GM21423 (cell line): ENCODE data around the gene BNC2.

Experiments
- ATAC-seq: cut with Tn5 transposase; IDR thresholded peaks from one replicate; pipeline ENCODE4 v1.9.1; 2021; ENCODE audit warnings: mild to moderate bottlenecking, moderate library complexity; ENCODE audit not compliant: unreplicated experiment

The BNC2 gene

GRCh38 chr9:16763946-16764345 is 106.5 kb downstream of the BNC2 start:
- ATAC-seq = no peak

DNA sequence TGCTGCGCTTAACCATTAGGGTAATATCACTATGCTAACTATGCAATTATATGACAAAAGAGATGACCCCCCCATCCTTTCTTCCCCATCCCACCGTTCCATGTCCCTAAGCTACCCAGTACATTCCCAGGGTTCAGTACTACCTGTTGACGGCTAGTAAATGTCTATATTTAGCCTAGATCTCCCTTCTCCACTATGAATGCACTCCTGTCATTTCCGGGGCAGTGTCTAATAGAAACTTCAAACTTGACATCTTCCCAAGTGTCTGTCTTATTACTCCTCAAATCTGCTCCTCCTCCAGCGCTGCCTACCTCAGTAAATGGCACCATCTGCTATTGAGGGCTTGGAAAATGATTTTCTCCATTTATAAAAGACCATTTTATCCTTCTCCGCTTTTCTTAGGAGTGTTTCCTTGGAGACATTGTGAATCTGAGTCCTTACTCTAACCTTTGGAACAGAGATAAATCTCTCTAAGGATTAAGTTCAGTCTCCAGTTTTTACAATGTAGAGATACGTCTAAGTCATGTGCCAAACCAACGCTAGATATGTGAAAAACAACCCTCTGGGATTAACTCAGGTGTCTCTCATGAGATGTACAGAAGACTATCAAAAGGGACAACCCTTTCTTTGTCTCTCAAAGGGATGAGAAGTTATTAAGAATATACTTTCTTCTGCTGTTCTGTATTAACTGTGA is 114.9 kb downstream of the BNC2 start:
- ATAC-seq = no peak

- ATAC-seq = no peak
Observed at GRCh38 chr9:16754662-16755061, 115.8 kb downstream of the BNC2 start.

- no peak for ATAC-seq
Observed at GRCh38 chr9:16753256-16753655, 117.2 kb downstream of the BNC2 start.

- ATAC-seq = no peak
Observed at GRCh38 chr9:16752601-16753000, 117.9 kb downstream of the BNC2 start.

DNA sequence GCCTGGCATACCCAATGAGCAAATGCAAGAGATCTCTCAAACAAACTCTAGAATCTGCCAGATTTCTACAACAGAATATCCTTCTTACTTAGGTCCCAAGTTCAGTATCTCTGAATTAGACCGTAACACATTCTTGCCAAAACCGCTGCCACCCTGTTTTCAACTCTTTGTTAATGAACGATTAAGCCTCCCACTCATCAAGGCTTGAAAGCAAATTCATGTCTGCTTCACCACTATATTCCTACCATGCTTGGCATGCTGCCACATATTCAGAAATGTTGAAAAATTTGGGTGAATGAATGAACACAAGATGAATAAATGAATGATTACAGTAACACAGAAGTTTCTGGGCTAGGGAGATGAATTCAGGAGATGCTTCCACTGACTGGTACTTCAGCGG is 119.9 kb downstream of the BNC2 start:
- no peak for ATAC-seq

DNA sequence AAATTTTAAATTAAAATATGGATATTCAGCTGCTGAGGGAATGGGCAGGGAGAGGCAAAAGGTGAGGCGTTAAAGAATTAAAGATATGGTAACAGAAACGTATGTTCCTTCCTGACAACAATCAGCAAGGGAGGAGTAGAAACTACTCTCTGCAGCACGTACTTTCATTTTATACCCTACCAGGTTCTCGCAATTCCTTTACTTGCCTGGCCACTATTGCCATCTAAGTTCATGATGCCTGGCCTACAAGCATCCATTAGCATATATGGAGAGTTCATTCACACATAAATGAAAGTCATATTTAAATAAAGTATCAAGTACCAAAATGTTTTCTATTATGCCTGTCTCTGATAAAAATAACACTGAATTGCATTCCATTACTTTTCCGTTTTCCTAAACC is 125.1 kb downstream of the BNC2 start:
- ATAC-seq = no peak

DNA sequence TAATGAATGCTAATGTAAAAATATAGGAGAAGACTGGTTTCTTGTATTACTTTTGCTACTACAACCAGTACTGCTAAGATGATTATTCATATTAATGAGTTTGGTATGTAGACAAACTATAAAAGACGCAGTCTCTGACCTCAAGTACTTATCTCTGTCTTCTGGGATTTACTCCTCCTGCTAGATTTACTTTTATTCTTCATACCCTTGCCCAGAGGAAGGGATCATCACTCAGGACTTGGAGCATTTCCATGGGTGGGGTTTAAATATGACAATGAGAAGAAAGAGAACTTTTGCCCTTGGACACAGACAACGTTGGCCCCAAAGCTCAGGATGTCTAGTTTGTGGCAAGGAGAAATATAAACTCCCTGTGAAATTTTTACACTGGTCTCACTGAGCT is 126.1 kb downstream of the BNC2 start:
- ATAC-seq = no peak

DNA sequence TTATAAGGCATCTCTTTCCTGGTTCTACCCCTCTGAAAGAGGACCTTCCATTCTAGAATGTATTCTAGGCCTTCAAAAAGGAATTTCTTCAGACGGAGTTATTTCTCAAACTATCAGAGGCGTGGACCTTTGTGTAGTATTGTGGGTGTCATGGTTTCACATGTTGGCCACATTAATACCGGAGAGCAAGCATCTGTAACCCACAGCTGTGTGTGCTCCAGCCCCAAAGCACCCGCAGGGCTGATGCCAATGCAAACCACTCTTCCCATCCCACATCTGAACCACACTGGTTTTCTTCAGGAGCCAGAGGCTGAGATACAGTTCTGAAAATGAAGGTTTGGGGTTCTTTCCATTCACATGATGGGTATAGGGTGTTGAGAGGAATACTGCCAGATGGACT is 127.1 kb downstream of the BNC2 start:
- ATAC-seq = no peak

DNA sequence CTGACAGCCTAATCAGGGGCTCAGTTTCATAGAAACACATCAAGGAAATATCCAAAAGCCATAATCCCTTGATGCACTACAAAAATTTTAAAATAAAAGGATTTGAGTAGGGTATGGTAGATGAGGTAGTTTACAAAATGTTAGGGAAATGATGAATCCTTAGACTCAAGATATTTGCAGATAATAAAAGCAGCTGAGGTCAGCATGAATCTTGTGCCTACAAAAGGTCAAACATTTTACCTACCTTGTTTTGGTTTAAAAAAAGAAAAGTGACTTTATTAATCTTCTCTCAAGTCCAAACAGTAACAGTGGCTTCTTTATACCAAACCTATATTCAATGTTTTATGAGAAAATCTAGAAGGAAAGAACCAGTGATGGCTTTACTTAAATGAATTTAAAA is 135.5 kb downstream of the BNC2 start:
- ATAC-seq = no peak

DNA sequence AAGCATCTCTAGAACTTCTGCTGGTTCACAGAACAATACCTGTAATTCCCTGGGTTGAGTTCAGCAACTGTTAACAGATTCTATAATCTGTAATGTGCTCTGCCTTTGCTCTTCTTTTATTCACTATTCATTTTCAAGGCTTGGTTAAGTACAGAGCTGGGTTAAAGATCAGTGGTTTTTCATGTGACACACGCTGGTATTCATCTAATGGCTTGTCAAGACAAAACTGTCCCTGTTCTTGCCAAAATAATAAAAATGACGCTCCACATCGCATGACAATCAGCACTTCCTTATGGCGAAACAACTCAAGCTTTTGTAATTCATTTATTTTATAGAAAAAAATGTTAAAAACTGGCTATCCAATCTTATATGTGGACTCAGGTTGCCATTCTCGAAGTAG is 137.9 kb downstream of the BNC2 start:
- no peak for ATAC-seq

- ATAC-seq = no peak
Observed at GRCh38 chr9:16730162-16730561, 140.3 kb downstream of the BNC2 start.

- no peak for ATAC-seq
Observed at GRCh38 chr9:16729651-16730050, 140.8 kb downstream of the BNC2 start.

DNA sequence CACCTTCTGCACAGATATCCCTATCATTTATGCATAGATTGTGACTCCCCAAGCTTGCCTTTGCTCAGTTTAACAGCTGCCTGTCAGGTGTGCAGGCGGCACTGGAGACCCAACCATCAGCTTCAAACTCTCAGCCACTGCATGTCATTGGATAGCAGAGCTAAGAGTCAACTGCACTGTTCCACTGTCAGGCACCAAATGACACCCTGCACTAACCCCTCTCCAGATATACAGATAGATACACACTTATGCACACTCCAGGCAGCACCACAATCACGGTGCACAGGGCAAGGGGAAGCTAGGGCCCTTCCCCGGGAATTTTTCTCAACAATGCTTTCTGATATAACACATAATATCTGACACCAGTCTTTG is 142.3 kb downstream of the BNC2 start:
- ATAC-seq = no peak

DNA sequence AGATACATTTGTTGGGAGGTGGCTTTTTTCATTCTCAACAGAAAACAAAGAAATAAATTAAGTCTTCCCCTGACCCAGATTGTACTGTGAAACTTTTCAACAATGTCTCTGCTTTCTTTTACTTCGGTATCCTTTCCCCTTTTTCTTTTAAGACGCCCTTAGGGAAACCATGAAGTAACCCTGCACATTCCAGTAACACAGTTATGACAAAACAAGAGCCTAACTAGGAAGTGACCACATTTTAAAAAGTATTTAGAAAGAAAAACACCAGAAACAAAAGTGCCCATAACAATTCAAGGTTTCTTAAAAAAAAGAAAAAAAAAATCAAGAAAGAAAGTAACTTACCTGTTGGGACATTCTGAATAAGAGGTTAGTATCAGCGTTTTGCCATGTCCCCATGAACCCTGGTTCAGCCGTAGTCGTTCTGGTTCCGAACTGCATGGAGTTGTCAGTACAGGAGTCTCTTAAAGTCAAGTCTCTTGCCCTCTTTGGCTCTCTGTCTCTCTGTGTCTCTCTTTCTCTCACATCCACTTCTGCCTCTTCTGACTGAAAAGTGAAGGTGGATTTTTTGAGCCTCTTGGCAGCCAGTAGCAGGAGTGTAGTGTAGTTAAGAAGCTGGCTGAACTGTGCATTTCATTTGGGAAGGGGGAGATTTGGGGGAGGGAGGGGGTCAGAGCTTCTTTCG is 142.9 kb downstream of the BNC2 start:
- ATAC-seq = no peak

DNA sequence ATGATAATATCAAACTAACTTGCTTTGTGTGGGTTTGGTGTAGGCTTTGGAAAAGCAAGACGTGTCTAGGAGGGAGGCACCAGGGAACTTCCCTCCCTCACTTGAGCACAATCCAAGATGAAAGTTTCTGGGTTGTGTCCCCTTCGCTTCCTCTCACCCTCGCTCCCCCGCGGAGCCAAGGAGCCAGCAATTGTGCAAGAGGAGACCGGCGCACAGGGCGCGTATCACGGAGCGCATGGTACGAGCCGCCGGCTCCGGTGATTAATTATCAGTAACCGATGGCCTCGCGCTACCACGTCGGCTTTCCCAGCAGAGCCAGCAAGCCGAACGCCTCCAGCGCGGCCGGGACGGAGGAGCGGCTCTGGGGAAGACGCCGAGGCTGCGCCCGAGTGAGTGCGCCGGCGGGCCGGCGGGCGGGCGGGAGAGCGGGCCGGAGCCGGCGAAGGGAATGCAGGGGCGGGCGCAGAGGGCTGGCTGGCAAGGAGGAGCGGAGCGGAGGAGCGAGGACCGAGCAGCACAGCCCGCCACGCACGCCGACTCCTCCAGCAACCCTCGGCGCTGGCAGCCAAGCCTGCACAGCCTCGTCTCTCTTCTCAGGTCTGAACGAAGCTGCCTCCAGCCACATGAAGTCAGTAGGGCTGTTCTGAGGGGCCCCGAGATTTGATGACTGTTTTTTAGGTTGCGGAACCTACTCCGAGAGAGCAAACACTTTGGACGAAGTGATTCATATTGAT is 143.6 kb downstream of the BNC2 start:
- no peak for ATAC-seq

GRCh38 chr9:16726029-16726428 is 144.4 kb downstream of the BNC2 start:
- ATAC-seq = no peak

DNA sequence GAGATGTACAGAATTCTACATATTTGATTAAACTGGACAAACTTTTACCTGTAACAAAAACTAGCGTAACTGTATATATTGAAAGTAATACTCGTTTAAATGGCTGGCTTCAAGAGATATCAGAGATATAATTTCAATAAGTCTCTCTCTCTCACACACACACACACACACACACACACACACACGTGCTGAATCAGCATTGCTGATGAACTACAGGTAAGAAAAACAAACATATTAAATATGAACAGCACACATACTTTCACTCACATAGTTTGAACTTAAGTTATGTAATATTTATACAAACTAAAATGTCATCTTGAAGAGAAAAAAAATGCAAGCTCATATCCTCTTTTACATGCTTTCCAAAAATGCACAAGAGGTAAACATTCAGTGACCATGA is 145.4 kb downstream of the BNC2 start:
- ATAC-seq = no peak

DNA sequence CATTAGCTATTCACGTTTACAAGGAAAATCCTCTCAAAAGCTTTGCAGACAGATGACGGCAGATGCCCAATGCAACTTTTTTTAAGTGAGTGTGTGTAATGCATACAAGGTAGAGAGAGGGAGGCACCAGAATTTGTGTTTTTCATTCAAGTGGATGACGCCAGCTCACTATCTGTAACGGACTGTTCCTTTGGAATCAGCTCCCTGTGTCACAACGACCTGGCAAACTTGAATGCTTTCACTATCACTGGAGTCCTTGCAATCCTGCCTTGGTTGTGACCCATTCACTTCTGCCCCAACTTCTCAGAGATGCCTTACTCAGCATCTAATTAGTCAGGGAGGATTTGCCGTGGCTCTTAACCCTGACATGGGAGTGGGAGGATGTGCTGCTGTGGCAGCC is 148.5 kb downstream of the BNC2 start:
- no peak for ATAC-seq

- ATAC-seq = no peak
Observed at GRCh38 chr9:16720386-16720785, 150.1 kb downstream of the BNC2 start.

DNA sequence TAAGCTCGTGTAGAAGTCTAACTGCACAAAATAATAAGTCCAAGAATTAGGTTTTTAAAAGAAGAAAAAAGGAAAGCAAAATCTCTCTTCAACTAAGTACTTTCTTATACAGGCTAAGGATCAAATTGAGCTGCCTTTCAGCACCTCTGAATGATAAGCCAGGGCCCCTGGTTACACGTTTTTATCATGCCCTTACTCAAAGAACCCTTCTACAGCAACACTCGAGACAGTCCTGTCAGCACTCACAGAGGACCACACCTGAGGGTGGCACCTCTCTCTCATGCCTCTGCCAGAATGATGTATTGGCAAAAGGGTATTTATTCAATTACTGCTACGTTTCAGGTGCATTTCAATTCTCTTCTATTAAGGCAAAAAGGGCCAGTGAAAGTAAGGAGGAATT is 150.5 kb downstream of the BNC2 start:
- no peak for ATAC-seq

DNA sequence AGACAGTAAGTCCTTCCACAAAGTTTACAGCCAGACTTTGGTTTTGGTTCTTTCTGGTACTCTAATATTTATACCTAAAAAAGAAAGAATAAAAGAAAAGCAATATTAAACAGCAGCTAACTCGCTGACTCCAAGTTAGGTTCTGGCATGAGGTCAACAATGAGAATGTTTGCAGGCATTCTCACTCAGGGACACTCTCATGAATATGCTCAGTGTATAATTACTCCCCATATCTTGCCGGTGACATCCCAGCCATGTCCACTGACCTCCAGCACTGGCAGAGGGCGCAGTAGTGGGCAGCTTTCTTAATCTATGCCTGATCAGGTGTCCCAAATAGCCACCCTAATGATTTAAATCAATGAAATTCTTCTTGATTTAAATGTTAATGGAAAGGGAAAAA is 151.5 kb downstream of the BNC2 start:
- no peak for ATAC-seq
